ENCODE measurements around the gene CYSLTR2. TPM values are rescaled to one million over a fixed set of nuclear protein-coding genes. Genes with fewer than 3 reads are reported as not detected.

The CYSLTR2 gene
- total and polyA plus RNA-seq, 9 of the 15 experiments (the other 6 are each of a cell fraction or from before 2014, with no cell fraction given), result not detected

DNA sequence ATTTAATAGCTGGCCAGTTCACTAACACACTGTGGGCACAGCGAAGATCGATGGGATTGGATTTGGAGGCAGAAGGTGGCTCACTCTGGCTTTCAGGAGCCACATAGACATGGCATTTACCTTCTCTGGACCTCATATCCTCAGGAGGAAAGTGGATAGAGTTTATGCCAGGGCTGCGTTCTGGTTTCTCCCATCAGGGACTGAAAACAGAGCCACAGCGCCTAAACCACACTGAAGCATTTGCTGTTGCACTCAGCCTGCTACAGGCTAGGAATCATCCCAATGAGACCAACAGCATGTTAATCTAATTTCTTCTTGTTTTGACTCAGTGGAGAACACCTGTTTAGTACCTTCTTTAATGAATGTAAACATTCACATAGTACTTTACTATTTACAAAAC, 1.6 kb downstream of the CYSLTR2 start (continued):
- no peak for TF ChIP-seq FIP1L1 (IDR thresholded peaks at IDR 0.05; ENCODE audit: low read depth, low read length, poor library complexity, severe bottlenecking)
- no peak for TF ChIP-seq ZNF717 (CRISPR knock-in tag; IDR thresholded peaks at IDR 0.05)
- no peak for TF ChIP-seq MCM5 (IDR thresholded peaks at IDR 0.05; ENCODE audit: low read depth)
- TF ChIP-seq, protein P1, sequence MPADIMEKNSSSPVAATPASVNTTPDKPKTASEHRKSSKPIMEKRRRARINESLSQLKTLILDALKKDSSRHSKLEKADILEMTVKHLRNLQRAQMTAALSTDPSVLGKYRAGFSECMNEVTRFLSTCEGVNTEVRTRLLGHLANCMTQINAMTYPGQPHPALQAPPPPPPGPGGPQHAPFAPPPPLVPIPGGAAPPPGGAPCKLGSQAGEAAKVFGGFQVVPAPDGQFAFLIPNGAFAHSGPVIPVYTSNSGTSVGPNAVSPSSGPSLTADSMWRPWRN (IDR thresholded peaks at IDR 0.05; ENCODE audit: low read depth), result no peak
- no peak for TF ChIP-seq NUFIP1 (IDR thresholded peaks at IDR 0.05; ENCODE audit: partially characterized antibody)

DNA sequence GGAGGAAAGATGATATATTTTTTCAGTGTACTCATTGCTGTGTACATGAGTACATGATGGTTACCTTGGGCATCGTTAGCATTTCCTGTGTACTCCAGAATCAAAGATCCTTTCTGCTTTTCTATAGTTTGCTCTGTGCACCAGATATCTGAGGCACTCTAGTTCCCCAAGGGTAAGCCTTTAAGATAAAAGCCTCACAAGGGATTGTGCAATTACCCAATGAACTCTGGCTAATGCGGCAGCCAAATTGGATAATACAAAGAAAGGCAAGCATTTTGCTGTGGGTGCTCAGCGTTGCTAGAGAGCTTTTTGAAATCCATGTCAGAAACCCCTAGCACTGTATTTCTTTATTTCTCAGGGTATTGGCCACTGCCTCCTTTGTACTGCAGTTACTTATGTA, 2.9 kb downstream of the CYSLTR2 start:
- FAIRE-seq (no peak), DNase-seq (ENCODE audit: extremely low read depth in 1 of 4, low spot score in 3 of 4) (no peak), ATAC-seq (no peak)
- ChIA-PET CTCF (ENCODE audit: low intra/inter-chr PET ratio) (no interaction called here), POLR2A (no interaction called here)
- no peaks in the 10 kb centered on the region for H3K9me1 ChIP-seq (ENCODE audit: control insufficient read depth, insufficient read depth, low read length)
- no peaks in the 10 kb centered on the region for H4K20me1 ChIP-seq (replicated peaks; ENCODE audit: control insufficient read depth, insufficient read depth, low read length)
- no TSS peak for BruUV-seq (replicated peaks)
- no peaks in the 10 kb centered on the region for H3K36me3 ChIP-seq (ENCODE audit: control insufficient read depth, insufficient read depth, low read length)
- no peak overlapping the region for H3K4me3 ChIP-seq
- H3K4me2 ChIP-seq (ENCODE audit: insufficient read depth, low read length), result no peak overlapping the region
- H3K4me1 ChIP-seq (replicated peaks in 1 of 2; ENCODE audit: control insufficient read depth in 2 of 2, insufficient read depth in 2 of 2, low read length in 2 of 2), result no peaks in the 10 kb centered on the region
- no peak overlapping the region for H3K9ac ChIP-seq (ENCODE audit: insufficient read depth in 1 of 2, low read depth in 2 of 2, low read length in 2 of 2)
- intact Hi-C loops (cut with micrococcal nuclease) (no loop called here), in situ Hi-C loops (cut with MboI) (no loop called here)
- H3K79me2 ChIP-seq (ENCODE audit: control insufficient read depth, insufficient read depth, low read length), result no peaks in the 10 kb centered on the region
- H3K9me3 ChIP-seq (replicated peaks; ENCODE audit: control insufficient read depth, insufficient read depth, low read depth, low read length), result no peaks in the 10 kb centered on the region
- WGBS (ENCODE audit: insufficient coverage, low coverage, missing lambda C conversion rate), result 0% methylated on average over 3 of the region's 3 CpGs
- H3K27me3 ChIP-seq (ENCODE audit: control insufficient read depth in 2 of 2, insufficient read depth in 2 of 2, low read length in 2 of 2), result no peaks in the 10 kb centered on the region
- no peak for TF ChIP-seq ZEB2 (IDR thresholded peaks at IDR 0.05)
- peak; percentile 30; the same call in 1 of the 2 replicates for TF ChIP-seq CEBPG (CRISPR knock-in tag; IDR thresholded peaks at IDR 0.05)
- peak in 1 of 2 experiments; percentile 58; a peak in 2 of 4 replicates for TF ChIP-seq CEBPG (tag; conservative IDR thresholded peaks at IDR 0.05 in 1 of 2, IDR thresholded peaks at IDR 0.05 in 1 of 2)
- TF ChIP-seq ZNF384 (IDR thresholded peaks at IDR 0.05; ENCODE audit: low read depth, low read length), result no peak
- TF ChIP-seq CEBPB (tag; IDR thresholded peaks at IDR 0.05), result peak; percentile 74
- H2AFZ ChIP-seq (ENCODE audit: low read depth, low read length), result no peak overlapping the region
- no peak overlapping the region for H3K27ac ChIP-seq (ENCODE audit: extremely low read depth, low read depth, low read length)

All from K562 (cell line).